OCI-M1 (cell line): ENCODE measurements around the gene MED20.

Experiments
- DNase-seq: peaks from one replicate; lab custom pipeline; 2025; lab: John Stamatoyannopoulos, UW

The MED20 gene

GRCh38 chr6:41940759-41941279, 19.9 kb upstream of the MED20 start:
- peak; percentile 81 for DNase-seq

- DNase-seq, result peak; percentile 96
Observed at GRCh38 chr6:41939848-41940758, 19.2 kb upstream of the MED20 start.

- peak; percentile 99 for DNase-seq
Observed at GRCh38 chr6:41939176-41939847, 18.4 kb upstream of the MED20 start.

GRCh38 chr6:41938590-41939175, 17.7 kb upstream of the MED20 start:
- no peak for DNase-seq

- DNase-seq, result peak; percentile 96
Observed at GRCh38 chr6:41937861-41938574, 17.1 kb upstream of the MED20 start.

- no peak for DNase-seq
Observed at GRCh38 chr6:41937472-41937860, 16.5 kb upstream of the MED20 start.

GRCh38 chr6:41936073-41936837, 15.3 kb upstream of the MED20 start:
- peak; percentile 100 for DNase-seq

GRCh38 chr6:41935685-41936072, 14.7 kb upstream of the MED20 start:
- peak; percentile 61 for DNase-seq

- peak; percentile 54 for DNase-seq
Observed at GRCh38 chr6:41935193-41935574, 14.2 kb upstream of the MED20 start.

GRCh38 chr6:41934278-41935192, 13.6 kb upstream of the MED20 start:
- peak; percentile 44 for DNase-seq

GRCh38 chr6:41932378-41932777, 11.4 kb upstream of the MED20 start:
- no peak for DNase-seq

GRCh38 chr6:41931792-41932191, 10.9 kb upstream of the MED20 start:
- no peak for DNase-seq

GRCh38 chr6:41929924-41930323, 9.0 kb upstream of the MED20 start:
- no peak for DNase-seq

GRCh38 chr6:41927253-41927652, 6.3 kb upstream of the MED20 start:
- no peak for DNase-seq

GRCh38 chr6:41922154-41922553, 1.2 kb upstream of the MED20 start:
- peak; percentile 48 for DNase-seq

- DNase-seq, result no peak
Observed at GRCh38 chr6:41921712-41921998, 716 bp upstream of the MED20 start.

- peak; percentile 77 for DNase-seq
Observed at GRCh38 chr6:41917528-41917927, 3.4 kb downstream of the MED20 start.

- DNase-seq, result no peak
Observed at GRCh38 chr6:41914869-41915530, 5.9 kb downstream of the MED20 start.

GRCh38 chr6:41914343-41914742, 6.6 kb downstream of the MED20 start:
- DNase-seq, result no peak

GRCh38 chr6:41909727-41910126, 11.2 kb downstream of the MED20 start:
- DNase-seq, result no peak
